GM23338 (cell line): ENCODE data around the gene HEATR5B. TPM values are rescaled to one million over a fixed set of nuclear protein-coding genes. Genes with fewer than 3 reads are reported as not detected.
A peak's percentile ranks its signal among the peaks of the same experiment; 100 is the strongest.

Experiments used
- ATAC-seq: fragments of 200-7000 bp; cut with Tn5 transposase; 3 replicates; pipeline ENCODE4 v1.9.1; 2020
- DNase-seq: peaks from one replicate; pipeline ENCODE4 v3.0.0-alpha.2; 2015; ENCODE audit warnings: low spot score
- H2AFZ ChIP-seq: fragments of 200-600 bp; sonication (generic); 2 replicates; pipeline ENCODE4 v1.8.0; 2016; ENCODE audit warnings: antibody characterized with exemption, mild to moderate bottlenecking, moderate library complexity
- H3F3A ChIP-seq: fragments of 200-600 bp; sonication (generic); replicated peaks from 2 replicates; pipeline ENCODE4 v1.8.0; 2017; ENCODE audit warnings: antibody characterized with exemption, mixed run types, low read depth
- H3K27ac ChIP-seq: fragments of 200-600 bp; sonication (generic); 2 replicates; pipeline ENCODE4 v1.6.1; 2016; ENCODE audit warnings: low read depth
- H3K27me3 ChIP-seq: fragments of 200-600 bp; sonication (generic); 2 replicates; pipeline ENCODE4 v1.8.0; 2016; ENCODE audit warnings: mild to moderate bottlenecking, mixed run types, moderate library complexity; ENCODE audit not compliant: insufficient read depth
- H3K36me3 ChIP-seq: fragments of 200-600 bp; sonication (generic); 2 replicates; pipeline ENCODE4 v1.8.0; 2016; ENCODE audit warnings: mild to moderate bottlenecking; ENCODE audit not compliant: insufficient read depth
- H3K4me1 ChIP-seq: fragments of 200-600 bp; sonication (generic); 2 replicates; pipeline ENCODE4 v1.8.0; 2016; ENCODE audit warnings: mild to moderate bottlenecking, moderate library complexity; ENCODE audit not compliant: insufficient read depth
- H3K4me2 ChIP-seq: fragments of 200-600 bp; sonication (generic); 2 replicates; pipeline ENCODE4 v1.7.1; 2017; ENCODE audit warnings: mixed run types
- H3K4me3 ChIP-seq: fragments of 200-600 bp; sonication (generic); 2 replicates; pipeline ENCODE4 v1.6.1; 2016; ENCODE audit warnings: mixed run types
- H3K79me2 ChIP-seq: fragments of 200-600 bp; sonication (generic); replicated peaks from 2 replicates; pipeline ENCODE4 v1.8.0; 2017; ENCODE audit warnings: mild to moderate bottlenecking; ENCODE audit not compliant: insufficient read depth
- H3K9me2 ChIP-seq: fragments of 200-600 bp; sonication (generic); 2 replicates; pipeline ENCODE4 v1.8.0; 2017; ENCODE audit not compliant: insufficient read depth
- H4K20me1 ChIP-seq: fragments of 200-600 bp; sonication (generic); replicated peaks from 2 replicates; pipeline ENCODE4 v1.8.0; 2017; ENCODE audit warnings: mild to moderate bottlenecking; ENCODE audit not compliant: insufficient read depth
- H3K27ac Mint-ChIP-seq: 2 replicates; pipeline ENCODE4 v1.8.0; 2020; ENCODE audit warnings: inconsistent platforms, mild to moderate bottlenecking, moderate library complexity, mixed read lengths
- H3K27me3 Mint-ChIP-seq: 3 replicates; pipeline ENCODE4 v1.8.0; 2022; ENCODE audit warnings: low read depth, mild to moderate bottlenecking, moderate library complexity, mixed read lengths, inconsistent platforms; ENCODE audit not compliant: insufficient read depth, poor library complexity
- H3K36me3 Mint-ChIP-seq: 3 replicates; pipeline ENCODE4 v1.8.0; 2021; ENCODE audit warnings: low read depth, mild to moderate bottlenecking, inconsistent platforms, moderate library complexity, mixed read lengths
- H3K4me1 Mint-ChIP-seq: 3 replicates; pipeline ENCODE4 v1.8.0; 2020; ENCODE audit warnings: mild to moderate bottlenecking, inconsistent platforms, mixed read lengths
- H3K4me3 Mint-ChIP-seq: 3 replicates; pipeline ENCODE4 v1.8.0; 2021; ENCODE audit warnings: moderate library complexity, mild to moderate bottlenecking, inconsistent platforms, mixed read lengths
- H3K9me3 Mint-ChIP-seq: 3 replicates; pipeline ENCODE4 v1.8.0; 2020; ENCODE audit warnings: moderate library complexity, mild to moderate bottlenecking, inconsistent platforms, mixed read lengths
- CREB1 ChIP-seq: fragments of 250-450 bp; sonication (Bioruptor Pico); IDR thresholded peaks from 2 replicates; pipeline ENCODE4 v1.5.0; 2020; ENCODE audit warnings: low read depth, mild to moderate bottlenecking, moderate library complexity
- EZH2 ChIP-seq: fragments of 200-600 bp; sonication (generic); IDR thresholded peaks from one replicate; pipeline ENCODE4 v1.8.0; 2017; ENCODE audit warnings: antibody characterized with exemption, mild to moderate bottlenecking, low read depth; ENCODE audit not compliant: unreplicated experiment
- EZH2phosphoT487 ChIP-seq: fragments of 200-600 bp; sonication (generic); IDR thresholded peaks from one replicate; pipeline ENCODE4 v1.8.1; 2018; ENCODE audit warnings: antibody characterized with exemption; ENCODE audit not compliant: unreplicated experiment
- JUNB ChIP-seq: IDR thresholded peaks from one replicate; pipeline ENCODE4 v1.6.1; 2016; ENCODE audit warnings: antibody characterized with exemption; ENCODE audit not compliant: unreplicated experiment
- NANOG ChIP-seq: IDR thresholded peaks from 2 replicates; pipeline ENCODE4 v1.6.1; 2016; ENCODE audit warnings: antibody characterized with exemption, borderline replicate concordance
- POLR2AphosphoS5 ChIP-seq: IDR thresholded peaks from 2 replicates; pipeline ENCODE4 v1.6.1; 2016; ENCODE audit warnings: antibody characterized with exemption, low read depth
- STAT1 ChIP-seq: IDR thresholded peaks from one replicate; pipeline ENCODE4 v1.6.1; 2016; ENCODE audit warnings: antibody characterized with exemption; ENCODE audit not compliant: unreplicated experiment
- ZNF114 ChIP-seq: fragments of 250-450 bp; sonication (Bioruptor Pico); IDR thresholded peaks from 2 replicates; pipeline ENCODE4 v1.5.0; 2020; ENCODE audit warnings: mild to moderate bottlenecking, moderate library complexity
- ZNF331 ChIP-seq: fragments of 250-450 bp; sonication (Bioruptor Pico); IDR thresholded peaks from 2 replicates; pipeline ENCODE4 v1.5.0; 2020; ENCODE audit warnings: low read depth, mild to moderate bottlenecking, moderate library complexity
- polyA plus RNA-seq: library from polyadenylated mRNA; unstranded; fragments of >200 nt; fragmentation: Nextera tagmentation; extraction: Ambion mirVana; gene quantifications from 2 replicates; pipeline ENCODE4 v1.2.1, GENCODE V29; 2016
- total RNA-seq: library from RNA; depleted of rRNA; stranded (reverse); fragments of >200 nt; shearing (Covaris generic); gene quantifications from 2 replicates; pipeline ENCODE4 v1.2.3, GENCODE V29; 2014
- TF ChIP-seq, protein P1 (sequence below), 2 experiments: fragments of 200-600 bp in 1 of 2; sonication (generic) in 1 of 2; conservative IDR thresholded peaks; 2 replicates each; pipeline versions ENCODE4 v1.5.1 to v1.6.1; 2016 to 2017; ENCODE audit warnings: antibody characterized with exemption in 2 of 2, low read depth in 2 of 2, mild to moderate bottlenecking in 2 of 2, moderate library complexity in 1 of 2
- TF ChIP-seq, protein P2 (sequence below): IDR thresholded peaks from 2 replicates; pipeline ENCODE4 v1.6.1; 2016; ENCODE audit warnings: antibody characterized with exemption
- TF ChIP-seq, protein P3 (sequence below): IDR thresholded peaks from one replicate; pipeline ENCODE4 v1.6.1; 2018; ENCODE audit warnings: antibody characterized with exemption; ENCODE audit not compliant: unreplicated experiment

The HEATR5B gene
- total and polyA plus RNA-seq, 2 experiments from 2014 or later = 4.0 to 18.8 TPM

DNA sequence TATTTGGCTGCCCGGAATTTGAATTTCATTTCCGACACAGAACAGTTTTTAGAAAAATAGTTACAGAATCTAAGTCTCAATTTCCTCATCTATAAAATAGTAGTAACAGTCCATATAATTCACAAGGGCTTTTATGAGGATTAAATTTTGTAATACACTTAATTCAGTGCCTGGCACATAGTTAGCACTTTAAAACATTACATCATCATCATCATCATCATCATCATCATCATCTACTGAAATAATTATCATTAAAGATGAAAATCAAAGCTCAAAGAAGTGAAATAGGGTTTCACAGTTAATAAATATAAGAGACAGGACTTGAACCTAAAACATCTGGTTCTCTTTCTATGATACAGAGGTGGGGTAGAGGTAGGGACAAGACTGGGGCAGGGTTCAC, 13.2 kb downstream of the HEATR5B start (continued):
- TF ChIP-seq, protein P1, sequence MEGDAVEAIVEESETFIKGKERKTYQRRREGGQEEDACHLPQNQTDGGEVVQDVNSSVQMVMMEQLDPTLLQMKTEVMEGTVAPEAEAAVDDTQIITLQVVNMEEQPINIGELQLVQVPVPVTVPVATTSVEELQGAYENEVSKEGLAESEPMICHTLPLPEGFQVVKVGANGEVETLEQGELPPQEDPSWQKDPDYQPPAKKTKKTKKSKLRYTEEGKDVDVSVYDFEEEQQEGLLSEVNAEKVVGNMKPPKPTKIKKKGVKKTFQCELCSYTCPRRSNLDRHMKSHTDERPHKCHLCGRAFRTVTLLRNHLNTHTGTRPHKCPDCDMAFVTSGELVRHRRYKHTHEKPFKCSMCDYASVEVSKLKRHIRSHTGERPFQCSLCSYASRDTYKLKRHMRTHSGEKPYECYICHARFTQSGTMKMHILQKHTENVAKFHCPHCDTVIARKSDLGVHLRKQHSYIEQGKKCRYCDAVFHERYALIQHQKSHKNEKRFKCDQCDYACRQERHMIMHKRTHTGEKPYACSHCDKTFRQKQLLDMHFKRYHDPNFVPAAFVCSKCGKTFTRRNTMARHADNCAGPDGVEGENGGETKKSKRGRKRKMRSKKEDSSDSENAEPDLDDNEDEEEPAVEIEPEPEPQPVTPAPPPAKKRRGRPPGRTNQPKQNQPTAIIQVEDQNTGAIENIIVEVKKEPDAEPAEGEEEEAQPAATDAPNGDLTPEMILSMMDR (conservative IDR thresholded peaks at IDR 0.05; ENCODE audit: low read depth in 2 of 2) = no peak
- no peak for TF ChIP-seq ZNF331

DNA sequence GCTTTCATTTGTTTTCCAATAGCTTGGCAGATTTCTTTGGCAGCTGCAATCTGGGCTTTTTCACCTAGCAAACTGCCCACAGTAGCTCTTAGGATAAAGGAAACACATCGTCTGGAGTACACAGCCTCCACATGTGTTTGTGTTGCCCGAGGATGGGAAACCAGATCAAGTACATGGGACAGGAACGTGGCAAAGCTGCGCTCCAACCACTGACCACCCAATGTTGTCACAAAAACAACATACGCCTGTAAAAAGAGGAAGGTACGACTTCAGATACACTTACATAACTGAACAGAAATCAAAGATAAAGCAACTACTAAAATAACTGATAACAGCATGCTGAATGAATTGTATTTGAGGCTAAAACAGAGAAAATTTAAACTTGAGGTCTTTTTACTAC, 15.5 kb downstream of the HEATR5B start:
- 0 out of 2 replicates have a peak overlapping the region, but pooled peaks have one; percentile 49 for H3K27ac Mint-ChIP-seq
- H3K9me3 Mint-ChIP-seq = no peaks in the 10 kb centered on the region
- no peak for TF ChIP-seq EZH2
- no peak for TF ChIP-seq STAT1
- TF ChIP-seq, protein P1 (conservative IDR thresholded peaks at IDR 0.05; ENCODE audit: low read depth in 2 of 2) = no peak
- no peak for TF ChIP-seq ZNF114 (CRISPR knock-in tag)
- TF ChIP-seq POLR2AphosphoS5 = no peak
- TF ChIP-seq EZH2phosphoT487 = no peak
- TF ChIP-seq CREB1 (CRISPR knock-in tag) = no peak
- no peak for TF ChIP-seq NANOG
- TF ChIP-seq, protein P2, sequence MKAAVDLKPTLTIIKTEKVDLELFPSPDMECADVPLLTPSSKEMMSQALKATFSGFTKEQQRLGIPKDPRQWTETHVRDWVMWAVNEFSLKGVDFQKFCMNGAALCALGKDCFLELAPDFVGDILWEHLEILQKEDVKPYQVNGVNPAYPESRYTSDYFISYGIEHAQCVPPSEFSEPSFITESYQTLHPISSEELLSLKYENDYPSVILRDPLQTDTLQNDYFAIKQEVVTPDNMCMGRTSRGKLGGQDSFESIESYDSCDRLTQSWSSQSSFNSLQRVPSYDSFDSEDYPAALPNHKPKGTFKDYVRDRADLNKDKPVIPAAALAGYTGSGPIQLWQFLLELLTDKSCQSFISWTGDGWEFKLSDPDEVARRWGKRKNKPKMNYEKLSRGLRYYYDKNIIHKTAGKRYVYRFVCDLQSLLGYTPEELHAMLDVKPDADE = no peak
- no peak for TF ChIP-seq JUNB
- TF ChIP-seq, protein P3, sequence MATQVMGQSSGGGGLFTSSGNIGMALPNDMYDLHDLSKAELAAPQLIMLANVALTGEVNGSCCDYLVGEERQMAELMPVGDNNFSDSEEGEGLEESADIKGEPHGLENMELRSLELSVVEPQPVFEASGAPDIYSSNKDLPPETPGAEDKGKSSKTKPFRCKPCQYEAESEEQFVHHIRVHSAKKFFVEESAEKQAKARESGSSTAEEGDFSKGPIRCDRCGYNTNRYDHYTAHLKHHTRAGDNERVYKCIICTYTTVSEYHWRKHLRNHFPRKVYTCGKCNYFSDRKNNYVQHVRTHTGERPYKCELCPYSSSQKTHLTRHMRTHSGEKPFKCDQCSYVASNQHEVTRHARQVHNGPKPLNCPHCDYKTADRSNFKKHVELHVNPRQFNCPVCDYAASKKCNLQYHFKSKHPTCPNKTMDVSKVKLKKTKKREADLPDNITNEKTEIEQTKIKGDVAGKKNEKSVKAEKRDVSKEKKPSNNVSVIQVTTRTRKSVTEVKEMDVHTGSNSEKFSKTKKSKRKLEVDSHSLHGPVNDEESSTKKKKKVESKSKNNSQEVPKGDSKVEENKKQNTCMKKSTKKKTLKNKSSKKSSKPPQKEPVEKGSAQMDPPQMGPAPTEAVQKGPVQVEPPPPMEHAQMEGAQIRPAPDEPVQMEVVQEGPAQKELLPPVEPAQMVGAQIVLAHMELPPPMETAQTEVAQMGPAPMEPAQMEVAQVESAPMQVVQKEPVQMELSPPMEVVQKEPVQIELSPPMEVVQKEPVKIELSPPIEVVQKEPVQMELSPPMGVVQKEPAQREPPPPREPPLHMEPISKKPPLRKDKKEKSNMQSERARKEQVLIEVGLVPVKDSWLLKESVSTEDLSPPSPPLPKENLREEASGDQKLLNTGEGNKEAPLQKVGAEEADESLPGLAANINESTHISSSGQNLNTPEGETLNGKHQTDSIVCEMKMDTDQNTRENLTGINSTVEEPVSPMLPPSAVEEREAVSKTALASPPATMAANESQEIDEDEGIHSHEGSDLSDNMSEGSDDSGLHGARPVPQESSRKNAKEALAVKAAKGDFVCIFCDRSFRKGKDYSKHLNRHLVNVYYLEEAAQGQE = no peak
- no peak for TF ChIP-seq ZNF331

More for the DNA sequence above, 15.5 kb downstream of the HEATR5B start:
- no peak overlapping the region for H3K4me3 Mint-ChIP-seq
- no peaks in the 10 kb centered on the region for H3K9me2 ChIP-seq
- no peaks in the 10 kb centered on the region for H3K27me3 ChIP-seq
- peaks cover 7% of the 10 kb centered on the region; the same call in 2 of the 3 replicates for H3K36me3 Mint-ChIP-seq
- H3K4me2 ChIP-seq = no peak overlapping the region
- no peaks in the 10 kb centered on the region for H3K4me1 ChIP-seq
- H2AFZ ChIP-seq = no peak overlapping the region
- H3K79me2 ChIP-seq = no peaks in the 10 kb centered on the region
- no peak for DNase-seq
- H4K20me1 ChIP-seq = no peaks in the 10 kb centered on the region
- ATAC-seq = no peak
- no peaks in the 10 kb centered on the region for H3K27me3 Mint-ChIP-seq
- H3F3A ChIP-seq = no peaks in the 10 kb centered on the region
- H3K27ac ChIP-seq = peak overlapping the region; percentile 23; the same call in 1 of the 2 replicates
- no peaks in the 10 kb centered on the region for H3K36me3 ChIP-seq
- H3K4me1 Mint-ChIP-seq = no peaks in the 10 kb centered on the region
- H3K4me3 ChIP-seq = no peak overlapping the region
